KMS-11 (cell line): Measurements from ENCODE around the gene CCNI2.

Experiments used
- H2AFZ ChIP-seq: fragments of 200-600 bp; sonication (generic); 2 replicates; pipeline ENCODE4 v1.6.1; 2016; ENCODE audit warnings: antibody characterized with exemption, mixed run types, low read depth
- H3K27ac ChIP-seq: fragments of 200-600 bp; sonication (generic); 2 replicates; pipeline ENCODE4 v1.6.1; 2016; ENCODE audit warnings: mild to moderate bottlenecking, mixed run types
- H3K27me3 ChIP-seq: fragments of 200-600 bp; sonication (generic); 2 replicates; pipeline ENCODE4 v1.6.1; 2017; ENCODE audit warnings: mild to moderate bottlenecking, low read depth, mixed run types, moderate library complexity; ENCODE audit not compliant: insufficient read depth
- H3K36me3 ChIP-seq: fragments of 200-600 bp; sonication (generic); 2 replicates; pipeline ENCODE4 v1.6.1; 2017; ENCODE audit warnings: mild to moderate bottlenecking, mixed run types; ENCODE audit not compliant: insufficient read depth
- H3K4me1 ChIP-seq: fragments of 200-600 bp; sonication (generic); 2 replicates; pipeline ENCODE4 v1.6.1; 2016; ENCODE audit warnings: mild to moderate bottlenecking, low read depth, mixed run types; ENCODE audit not compliant: poor library complexity, severe bottlenecking
- H3K4me2 ChIP-seq: fragments of 200-600 bp; sonication (generic); 2 replicates; pipeline ENCODE4 v1.7.0; 2016; ENCODE audit warnings: mild to moderate bottlenecking, mixed run types
- H3K4me3 ChIP-seq: fragments of 200-600 bp; sonication (generic); IDR thresholded peaks from 2 replicates; pipeline ENCODE4 v1.6.1; 2017; ENCODE audit warnings: low read depth, low read length, mixed read lengths; ENCODE audit not compliant: insufficient read depth
- H3K79me2 ChIP-seq: fragments of 200-600 bp; sonication (generic); 2 replicates; pipeline ENCODE4 v1.6.1; 2016; ENCODE audit warnings: low read depth, mixed run types; ENCODE audit not compliant: insufficient read depth
- H3K9ac ChIP-seq: fragments of 200-600 bp; sonication (generic); 2 replicates; pipeline ENCODE4 v1.6.1; 2016; ENCODE audit warnings: mild to moderate bottlenecking, mixed run types
- H4K20me1 ChIP-seq: fragments of 200-600 bp; sonication (generic); 2 replicates; pipeline ENCODE4 v1.6.1; 2016; ENCODE audit warnings: mild to moderate bottlenecking, mixed run types; ENCODE audit not compliant: insufficient read depth
- TF ChIP-seq, protein P1 (sequence below): fragments of 200-600 bp; sonication (generic); conservative IDR thresholded peaks from 2 replicates; pipeline ENCODE4 v1.6.1; 2017; ENCODE audit warnings: low read depth, mild to moderate bottlenecking, antibody characterized with exemption, low read length, moderate library complexity, mixed read lengths

CCNI2 gene

DNA sequence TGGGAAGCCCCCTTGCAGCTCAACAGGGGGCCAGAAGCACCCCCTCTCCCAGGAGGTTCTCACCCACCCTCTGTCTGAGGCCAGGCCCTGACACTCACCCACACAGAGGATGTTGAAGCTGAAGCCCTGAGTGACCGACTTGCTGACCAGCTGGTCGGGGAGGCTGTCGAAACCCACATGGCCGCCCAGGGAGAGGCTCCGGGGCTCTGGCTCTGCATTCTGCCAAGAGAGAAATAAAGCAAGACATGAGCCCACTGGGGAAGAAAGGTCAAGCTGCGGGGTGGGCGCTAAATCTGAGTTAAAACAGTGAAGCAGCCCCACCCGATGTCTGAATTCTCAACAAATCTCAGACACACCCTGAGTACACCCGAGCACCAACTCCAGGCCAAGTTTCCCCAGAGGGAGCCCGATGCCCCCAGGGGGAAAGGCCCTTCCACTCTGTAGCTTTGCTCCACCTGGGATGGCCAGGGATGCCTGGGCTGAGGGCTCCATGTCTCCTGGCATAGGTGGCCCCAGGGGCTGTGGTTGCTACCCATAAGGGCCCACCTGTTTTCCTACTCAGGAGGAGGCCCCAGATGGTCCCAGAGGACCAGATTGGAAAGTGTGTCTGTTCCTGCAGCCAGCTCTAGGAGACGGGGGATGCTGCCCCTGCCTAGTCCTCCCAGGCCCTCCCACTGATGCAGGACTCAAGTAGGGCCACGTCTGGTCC, 18.2 kb downstream of the CCNI2 start:
- Histone ChIP-seq H3K27ac (no peak overlapping the region), H3K9ac (no peak overlapping the region), H3K79me2 (no peaks in the 10 kb centered on the region), H4K20me1 (no peaks in the 10 kb centered on the region), H3K4me3 (no peak overlapping the region), H3K27me3 (no peaks in the 10 kb centered on the region), H3K4me1 (no peaks in the 10 kb centered on the region), H2AFZ (no peak overlapping the region), H3K4me2 (no peak overlapping the region), H3K36me3 (no peaks in the 10 kb centered on the region)
- TF ChIP-seq, protein P1, sequence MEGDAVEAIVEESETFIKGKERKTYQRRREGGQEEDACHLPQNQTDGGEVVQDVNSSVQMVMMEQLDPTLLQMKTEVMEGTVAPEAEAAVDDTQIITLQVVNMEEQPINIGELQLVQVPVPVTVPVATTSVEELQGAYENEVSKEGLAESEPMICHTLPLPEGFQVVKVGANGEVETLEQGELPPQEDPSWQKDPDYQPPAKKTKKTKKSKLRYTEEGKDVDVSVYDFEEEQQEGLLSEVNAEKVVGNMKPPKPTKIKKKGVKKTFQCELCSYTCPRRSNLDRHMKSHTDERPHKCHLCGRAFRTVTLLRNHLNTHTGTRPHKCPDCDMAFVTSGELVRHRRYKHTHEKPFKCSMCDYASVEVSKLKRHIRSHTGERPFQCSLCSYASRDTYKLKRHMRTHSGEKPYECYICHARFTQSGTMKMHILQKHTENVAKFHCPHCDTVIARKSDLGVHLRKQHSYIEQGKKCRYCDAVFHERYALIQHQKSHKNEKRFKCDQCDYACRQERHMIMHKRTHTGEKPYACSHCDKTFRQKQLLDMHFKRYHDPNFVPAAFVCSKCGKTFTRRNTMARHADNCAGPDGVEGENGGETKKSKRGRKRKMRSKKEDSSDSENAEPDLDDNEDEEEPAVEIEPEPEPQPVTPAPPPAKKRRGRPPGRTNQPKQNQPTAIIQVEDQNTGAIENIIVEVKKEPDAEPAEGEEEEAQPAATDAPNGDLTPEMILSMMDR = no peak

DNA sequence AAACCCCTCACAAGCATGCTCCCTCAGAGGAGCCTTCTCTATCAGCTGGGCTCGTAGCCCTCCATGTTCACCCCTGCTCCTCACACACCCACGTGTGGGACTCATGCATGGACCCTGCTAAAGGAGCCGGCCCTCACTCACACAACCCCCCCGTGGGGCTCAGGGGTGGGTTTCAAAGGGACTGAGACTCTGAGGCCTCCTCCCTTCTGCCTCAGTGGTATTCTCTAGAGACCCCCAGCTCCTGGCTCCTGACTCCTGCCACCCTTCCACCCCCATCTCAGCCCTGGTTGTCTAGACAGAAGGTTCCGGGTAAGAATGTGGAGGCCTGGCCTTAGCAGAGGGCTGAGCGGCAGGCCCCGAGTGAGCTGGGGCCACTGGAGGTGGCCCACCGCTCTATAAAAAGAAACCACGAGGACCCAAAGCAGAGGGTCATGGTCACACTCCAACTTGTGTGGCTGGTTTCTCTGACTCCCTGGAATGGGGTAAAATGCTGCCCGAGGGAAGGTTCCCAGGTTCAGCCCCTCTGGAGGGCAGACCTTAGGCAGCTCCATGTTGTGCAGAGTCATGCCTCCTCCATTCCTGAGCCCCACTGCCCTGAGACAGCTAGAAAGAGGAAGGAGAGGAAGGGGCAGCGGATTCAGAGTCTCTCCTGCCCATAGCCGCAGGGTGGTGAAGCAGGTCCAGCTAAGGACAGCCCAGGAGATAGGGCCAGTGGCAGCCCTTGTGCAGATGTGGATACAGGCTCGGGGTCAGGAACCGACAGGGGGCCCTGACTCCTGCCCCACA, 19.0 kb downstream of the CCNI2 start:
- Histone ChIP-seq H4K20me1 (no peaks in the 10 kb centered on the region), H2AFZ (no peak overlapping the region), H3K27ac (no peak overlapping the region), H3K4me2 (no peak overlapping the region), H3K4me1 (no peaks in the 10 kb centered on the region), H3K36me3 (no peaks in the 10 kb centered on the region), H3K27me3 (no peaks in the 10 kb centered on the region), H3K4me3 (no peak overlapping the region), H3K9ac (no peak overlapping the region), H3K79me2 (no peaks in the 10 kb centered on the region)
- TF ChIP-seq, protein P1 = no peak

- H2AFZ ChIP-seq = no peak overlapping the region
- no peaks in the 10 kb centered on the region for H4K20me1 ChIP-seq
- no peaks in the 10 kb centered on the region for H3K4me1 ChIP-seq
- no peak overlapping the region for H3K4me3 ChIP-seq
- H3K27me3 ChIP-seq = no peaks in the 10 kb centered on the region
- TF ChIP-seq, protein P1 = no peak
- H3K79me2 ChIP-seq = no peaks in the 10 kb centered on the region
- no peaks in the 10 kb centered on the region for H3K36me3 ChIP-seq
- no peak overlapping the region for H3K27ac ChIP-seq
- H3K4me2 ChIP-seq = no peak overlapping the region
- no peak overlapping the region for H3K9ac ChIP-seq
These were observed 19.5 kb downstream of the CCNI2 start for GRCh38 chr5:132766806-132767055.

DNA sequence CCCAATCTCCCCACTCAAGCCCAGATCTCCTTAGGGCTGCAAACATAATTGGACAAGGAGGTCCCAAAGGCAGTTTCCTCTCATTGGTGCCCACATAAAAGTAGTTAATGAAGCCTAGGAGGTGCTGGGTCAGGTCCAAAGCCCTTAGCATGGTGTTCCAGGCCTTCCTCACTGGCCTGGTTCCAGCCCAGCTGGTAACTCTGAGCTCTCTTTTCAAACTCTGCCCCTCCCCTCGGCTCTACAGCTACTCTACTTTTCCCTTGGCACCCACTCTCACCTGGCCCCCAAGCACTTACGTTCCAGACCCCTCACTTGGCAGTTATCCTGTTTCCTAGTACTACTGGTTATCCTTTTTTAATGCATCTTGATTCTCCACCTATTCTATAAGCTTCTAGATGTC, 19.9 kb downstream of the CCNI2 start:
- 0 out of 2 replicates have a peak, but pooled peaks cover 4% of the 10 kb centered on the region for H3K79me2 ChIP-seq

More for the DNA sequence above, 19.9 kb downstream of the CCNI2 start:
- Histone ChIP-seq H4K20me1 (no peaks in the 10 kb centered on the region), H3K27ac (no peak overlapping the region), H2AFZ (no peak overlapping the region), H3K4me3 (no peak overlapping the region), H3K36me3 (no peaks in the 10 kb centered on the region), H3K27me3 (no peaks in the 10 kb centered on the region), H3K9ac (no peak overlapping the region), H3K4me1 (no peaks in the 10 kb centered on the region), H3K4me2 (no peak overlapping the region)
- TF ChIP-seq, protein P1 = no peak
